Measurements from ENCODE around the gene BRD4. TPM values are rescaled to one million over a fixed set of nuclear protein-coding genes. Genes with fewer than 3 reads are reported as not detected.
A peak's percentile ranks its signal among the peaks of the same experiment; 100 is the strongest.

Gene BRD4
- total and polyA plus RNA-seq, 2 of the 13 experiments (the other 11 are each of a cell fraction or from before 2014, with no cell fraction given): 10.5 to 11.4 TPM

DNA sequence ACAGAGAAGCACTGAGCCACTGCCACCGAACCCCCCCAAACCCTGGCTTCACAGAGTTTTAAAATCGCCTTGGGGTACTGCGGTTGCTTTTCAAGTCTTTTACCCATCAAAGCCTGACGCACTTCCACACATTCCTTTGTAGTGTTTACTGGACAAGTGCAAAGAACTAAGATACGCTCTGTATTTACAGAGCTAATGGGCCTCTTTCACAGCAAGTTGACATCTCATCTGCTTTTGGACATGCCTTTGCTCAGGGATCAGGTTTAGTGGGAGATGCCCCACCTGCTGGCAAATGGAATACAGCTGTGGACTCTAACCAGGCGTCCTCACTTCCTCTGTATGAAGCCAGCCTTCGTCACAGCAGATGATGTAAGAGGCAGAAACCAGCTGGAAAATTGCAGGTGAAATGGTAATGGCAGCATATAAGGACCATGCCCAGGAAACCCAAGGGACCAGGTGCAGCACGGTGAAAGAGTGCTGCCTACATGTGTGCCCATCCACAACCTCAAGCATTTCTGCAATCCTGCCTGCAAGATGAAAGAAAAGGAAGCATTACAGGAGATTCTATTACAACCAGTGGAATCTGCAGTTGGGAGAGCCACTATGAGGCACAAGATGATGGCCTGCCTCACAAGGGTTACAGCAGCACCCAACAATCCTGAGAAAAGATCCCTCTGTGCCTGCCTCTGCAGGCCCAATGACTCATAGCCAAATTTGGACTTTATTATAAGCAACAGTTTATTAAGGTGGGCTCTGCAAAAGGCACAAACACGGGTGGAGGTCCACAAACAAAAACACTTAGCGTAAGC, 34.7 kb downstream of the BRD4 start (continued):
- TF ChIP-seq, protein P1, sequence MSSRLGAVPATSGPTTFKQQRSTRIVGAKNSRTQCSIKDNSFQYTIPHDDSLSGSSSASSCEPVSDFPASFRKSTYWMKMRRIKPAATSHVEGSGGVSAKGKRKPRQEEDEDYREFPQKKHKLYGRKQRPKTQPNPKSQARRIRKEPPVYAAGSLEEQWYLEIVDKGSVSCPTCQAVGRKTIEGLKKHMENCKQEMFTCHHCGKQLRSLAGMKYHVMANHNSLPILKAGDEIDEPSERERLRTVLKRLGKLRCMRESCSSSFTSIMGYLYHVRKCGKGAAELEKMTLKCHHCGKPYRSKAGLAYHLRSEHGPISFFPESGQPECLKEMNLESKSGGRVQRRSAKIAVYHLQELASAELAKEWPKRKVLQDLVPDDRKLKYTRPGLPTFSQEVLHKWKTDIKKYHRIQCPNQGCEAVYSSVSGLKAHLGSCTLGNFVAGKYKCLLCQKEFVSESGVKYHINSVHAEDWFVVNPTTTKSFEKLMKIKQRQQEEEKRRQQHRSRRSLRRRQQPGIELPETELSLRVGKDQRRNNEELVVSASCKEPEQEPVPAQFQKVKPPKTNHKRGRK (CRISPR knock-in tag; IDR thresholded peaks at IDR 0.05): no peak
- peak; percentile 78; the same call in 1 of the 2 replicates for TF ChIP-seq ZNF644 (CRISPR knock-in tag; IDR thresholded peaks at IDR 0.05; ENCODE audit: low read depth)
- no peak for TF ChIP-seq MATR3 (CRISPR knock-in tag; IDR thresholded peaks at IDR 0.05)
- TF ChIP-seq, protein P2, sequence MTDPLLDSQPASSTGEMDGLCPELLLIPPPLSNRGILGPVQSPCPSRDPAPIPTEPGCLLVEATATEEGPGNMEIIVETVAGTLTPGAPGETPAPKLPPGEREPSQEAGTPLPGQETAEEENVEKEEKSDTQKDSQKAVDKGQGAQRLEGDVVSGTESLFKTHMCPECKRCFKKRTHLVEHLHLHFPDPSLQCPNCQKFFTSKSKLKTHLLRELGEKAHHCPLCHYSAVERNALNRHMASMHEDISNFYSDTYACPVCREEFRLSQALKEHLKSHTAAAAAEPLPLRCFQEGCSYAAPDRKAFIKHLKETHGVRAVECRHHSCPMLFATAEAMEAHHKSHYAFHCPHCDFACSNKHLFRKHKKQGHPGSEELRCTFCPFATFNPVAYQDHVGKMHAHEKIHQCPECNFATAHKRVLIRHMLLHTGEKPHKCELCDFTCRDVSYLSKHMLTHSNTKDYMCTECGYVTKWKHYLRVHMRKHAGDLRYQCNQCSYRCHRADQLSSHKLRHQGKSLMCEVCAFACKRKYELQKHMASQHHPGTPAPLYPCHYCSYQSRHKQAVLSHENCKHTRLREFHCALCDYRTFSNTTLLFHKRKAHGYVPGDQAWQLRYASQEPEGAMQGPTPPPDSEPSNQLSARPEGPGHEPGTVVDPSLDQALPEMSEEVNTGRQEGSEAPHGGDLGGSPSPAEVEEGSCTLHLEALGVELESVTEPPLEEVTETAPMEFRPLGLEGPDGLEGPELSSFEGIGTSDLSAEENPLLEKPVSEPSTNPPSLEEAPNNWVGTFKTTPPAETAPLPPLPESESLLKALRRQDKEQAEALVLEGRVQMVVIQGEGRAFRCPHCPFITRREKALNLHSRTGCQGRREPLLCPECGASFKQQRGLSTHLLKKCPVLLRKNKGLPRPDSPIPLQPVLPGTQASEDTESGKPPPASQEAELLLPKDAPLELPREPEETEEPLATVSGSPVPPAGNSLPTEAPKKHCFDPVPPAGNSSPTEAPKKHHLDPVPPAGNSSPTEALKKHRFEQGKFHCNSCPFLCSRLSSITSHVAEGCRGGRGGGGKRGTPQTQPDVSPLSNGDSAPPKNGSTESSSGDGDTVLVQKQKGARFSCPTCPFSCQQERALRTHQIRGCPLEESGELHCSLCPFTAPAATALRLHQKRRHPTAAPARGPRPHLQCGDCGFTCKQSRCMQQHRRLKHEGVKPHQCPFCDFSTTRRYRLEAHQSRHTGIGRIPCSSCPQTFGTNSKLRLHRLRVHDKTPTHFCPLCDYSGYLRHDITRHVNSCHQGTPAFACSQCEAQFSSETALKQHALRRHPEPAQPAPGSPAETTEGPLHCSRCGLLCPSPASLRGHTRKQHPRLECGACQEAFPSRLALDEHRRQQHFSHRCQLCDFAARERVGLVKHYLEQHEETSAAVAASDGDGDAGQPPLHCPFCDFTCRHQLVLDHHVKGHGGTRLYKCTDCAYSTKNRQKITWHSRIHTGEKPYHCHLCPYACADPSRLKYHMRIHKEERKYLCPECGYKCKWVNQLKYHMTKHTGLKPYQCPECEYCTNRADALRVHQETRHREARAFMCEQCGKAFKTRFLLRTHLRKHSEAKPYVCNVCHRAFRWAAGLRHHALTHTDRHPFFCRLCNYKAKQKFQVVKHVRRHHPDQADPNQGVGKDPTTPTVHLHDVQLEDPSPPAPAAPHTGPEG (CRISPR knock-in tag; IDR thresholded peaks at IDR 0.05): peak; percentile 79
- TF ChIP-seq ZNF383 (CRISPR knock-in tag; IDR thresholded peaks at IDR 0.05; ENCODE audit: borderline replicate concordance): no peak
- TF ChIP-seq, protein P3, sequence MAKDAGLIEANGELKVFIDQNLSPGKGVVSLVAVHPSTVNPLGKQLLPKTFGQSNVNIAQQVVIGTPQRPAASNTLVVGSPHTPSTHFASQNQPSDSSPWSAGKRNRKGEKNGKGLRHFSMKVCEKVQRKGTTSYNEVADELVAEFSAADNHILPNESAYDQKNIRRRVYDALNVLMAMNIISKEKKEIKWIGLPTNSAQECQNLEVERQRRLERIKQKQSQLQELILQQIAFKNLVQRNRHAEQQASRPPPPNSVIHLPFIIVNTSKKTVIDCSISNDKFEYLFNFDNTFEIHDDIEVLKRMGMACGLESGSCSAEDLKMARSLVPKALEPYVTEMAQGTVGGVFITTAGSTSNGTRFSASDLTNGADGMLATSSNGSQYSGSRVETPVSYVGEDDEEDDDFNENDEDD (CRISPR knock-in tag; IDR thresholded peaks at IDR 0.05; ENCODE audit: borderline replicate concordance): peak; percentile 41; the same call in 1 of the 2 replicates
- TF ChIP-seq EEA1 (CRISPR knock-in tag; IDR thresholded peaks at IDR 0.05; ENCODE audit: borderline replicate concordance): no peak
- TF ChIP-seq ZNF468 (CRISPR knock-in tag; IDR thresholded peaks at IDR 0.05): no peak
- TF ChIP-seq, protein P4, sequence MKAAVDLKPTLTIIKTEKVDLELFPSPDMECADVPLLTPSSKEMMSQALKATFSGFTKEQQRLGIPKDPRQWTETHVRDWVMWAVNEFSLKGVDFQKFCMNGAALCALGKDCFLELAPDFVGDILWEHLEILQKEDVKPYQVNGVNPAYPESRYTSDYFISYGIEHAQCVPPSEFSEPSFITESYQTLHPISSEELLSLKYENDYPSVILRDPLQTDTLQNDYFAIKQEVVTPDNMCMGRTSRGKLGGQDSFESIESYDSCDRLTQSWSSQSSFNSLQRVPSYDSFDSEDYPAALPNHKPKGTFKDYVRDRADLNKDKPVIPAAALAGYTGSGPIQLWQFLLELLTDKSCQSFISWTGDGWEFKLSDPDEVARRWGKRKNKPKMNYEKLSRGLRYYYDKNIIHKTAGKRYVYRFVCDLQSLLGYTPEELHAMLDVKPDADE (CRISPR knock-in tag; IDR thresholded peaks at IDR 0.05): no peak
- TF ChIP-seq, protein P5, sequence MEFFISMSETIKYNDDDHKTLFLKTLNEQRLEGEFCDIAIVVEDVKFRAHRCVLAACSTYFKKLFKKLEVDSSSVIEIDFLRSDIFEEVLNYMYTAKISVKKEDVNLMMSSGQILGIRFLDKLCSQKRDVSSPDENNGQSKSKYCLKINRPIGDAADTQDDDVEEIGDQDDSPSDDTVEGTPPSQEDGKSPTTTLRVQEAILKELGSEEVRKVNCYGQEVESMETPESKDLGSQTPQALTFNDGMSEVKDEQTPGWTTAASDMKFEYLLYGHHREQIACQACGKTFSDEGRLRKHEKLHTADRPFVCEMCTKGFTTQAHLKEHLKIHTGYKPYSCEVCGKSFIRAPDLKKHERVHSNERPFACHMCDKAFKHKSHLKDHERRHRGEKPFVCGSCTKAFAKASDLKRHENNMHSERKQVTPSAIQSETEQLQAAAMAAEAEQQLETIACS (CRISPR knock-in tag; IDR thresholded peaks at IDR 0.05): peak; percentile 45; the same call in 1 of the 2 replicates
- TF ChIP-seq, protein P6, sequence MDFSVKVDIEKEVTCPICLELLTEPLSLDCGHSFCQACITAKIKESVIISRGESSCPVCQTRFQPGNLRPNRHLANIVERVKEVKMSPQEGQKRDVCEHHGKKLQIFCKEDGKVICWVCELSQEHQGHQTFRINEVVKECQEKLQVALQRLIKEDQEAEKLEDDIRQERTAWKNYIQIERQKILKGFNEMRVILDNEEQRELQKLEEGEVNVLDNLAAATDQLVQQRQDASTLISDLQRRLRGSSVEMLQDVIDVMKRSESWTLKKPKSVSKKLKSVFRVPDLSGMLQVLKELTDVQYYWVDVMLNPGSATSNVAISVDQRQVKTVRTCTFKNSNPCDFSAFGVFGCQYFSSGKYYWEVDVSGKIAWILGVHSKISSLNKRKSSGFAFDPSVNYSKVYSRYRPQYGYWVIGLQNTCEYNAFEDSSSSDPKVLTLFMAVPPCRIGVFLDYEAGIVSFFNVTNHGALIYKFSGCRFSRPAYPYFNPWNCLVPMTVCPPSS (IDR thresholded peaks at IDR 0.05): no peak
- peak; percentile 63; the same call in 1 of the 2 replicates for TF ChIP-seq ZNF567 (CRISPR knock-in tag; IDR thresholded peaks at IDR 0.05; ENCODE audit: borderline replicate concordance)
- TF ChIP-seq ZNF543 (CRISPR knock-in tag; IDR thresholded peaks at IDR 0.05): no peak; the same call in 1 of the 2 replicates
- no peak for TF ChIP-seq ZMYM2 (CRISPR knock-in tag; IDR thresholded peaks at IDR 0.05)
- no peak for TF ChIP-seq POLR2AphosphoS2 (IDR thresholded peaks at IDR 0.05; ENCODE audit: low read depth, low read length)
- TF ChIP-seq MBNL3 (CRISPR knock-in tag; conservative IDR thresholded peaks at IDR 0.05): no peak
